Neural cell (in vitro differentiated cells): ENCODE data around the gene CNGA3. TPM values are rescaled to one million over a fixed set of nuclear protein-coding genes. Genes with fewer than 3 reads are reported as not detected.

ENCODE experiments used
- H2AFZ ChIP-seq: fragments of 200-600, 300-800 bp; sonication (generic), shearing (Covaris generic); 2 replicates; pipeline ENCODE4 v1.6.0; 2014; ENCODE audit warnings: low read depth, mild to moderate bottlenecking, antibody characterized with exemption, low read length, moderate library complexity
- H3F3A ChIP-seq: fragments of 200-600 bp; shearing (Covaris generic); 2 replicates; pipeline ENCODE4 v1.6.1; 2016; ENCODE audit warnings: mild to moderate bottlenecking, moderate library complexity, mixed read lengths, antibody characterized with exemption, low read length; ENCODE audit not compliant: insufficient read depth, poor library complexity, severe bottlenecking
- H3K27ac ChIP-seq: fragments of 200-600, 300-800 bp; sonication (generic), shearing (Covaris generic); 2 replicates; pipeline ENCODE4 v1.5.1; 2014; ENCODE audit warnings: mild to moderate bottlenecking, low read length, moderate library complexity
- H3K27me3 ChIP-seq: fragments of 300-800, 200-600 bp; sonication (generic), shearing (Covaris generic); 2 replicates; pipeline ENCODE4 v1.6.0; 2014; ENCODE audit warnings: mild to moderate bottlenecking, low read depth, low read length, moderate library complexity; ENCODE audit not compliant: insufficient read depth
- H3K36me3 ChIP-seq: fragments of 300-800, 200-600 bp; sonication (generic), shearing (Covaris generic); 2 replicates; pipeline ENCODE4 v1.5.1; 2014; ENCODE audit warnings: mild to moderate bottlenecking, antibody characterized with exemption, low read length, moderate library complexity; ENCODE audit not compliant: insufficient read depth
- H3K4me2 ChIP-seq: fragments of 300-800, 200-600 bp; sonication (generic), shearing (Covaris generic); 2 replicates; pipeline ENCODE4 v1.6.0; 2014; ENCODE audit warnings: mild to moderate bottlenecking, low read length
- H3K4me3 ChIP-seq: fragments of 300-800, 200-600 bp; sonication (generic), shearing (Covaris generic); 2 replicates; pipeline ENCODE4 v1.5.1; 2014; ENCODE audit warnings: mild to moderate bottlenecking, low read length, moderate library complexity
- H3K79me2 ChIP-seq: fragments of 200-600 bp; shearing (Covaris generic); replicated peaks from 2 replicates; pipeline ENCODE4 v1.6.0; 2014; ENCODE audit warnings: mild to moderate bottlenecking, low read length, moderate library complexity; ENCODE audit not compliant: insufficient read depth
- H3K9ac ChIP-seq: fragments of 300-800, 200-600 bp; sonication (generic), shearing (Covaris generic); 2 replicates; pipeline ENCODE4 v1.6.1; 2016; ENCODE audit warnings: mild to moderate bottlenecking, low read length, mixed read lengths
- H3K9me2 ChIP-seq: fragments of 200-600 bp; shearing (Covaris generic); 2 replicates; pipeline ENCODE4 v1.6.1; 2016; ENCODE audit warnings: mild to moderate bottlenecking, low read length, mixed read lengths; ENCODE audit not compliant: insufficient read depth
- H3K9me3 ChIP-seq: fragments of 200-600, 300-800 bp; sonication (generic), shearing (Covaris generic); 2 replicates; pipeline ENCODE4 v1.6.1; 2016; ENCODE audit warnings: mild to moderate bottlenecking, mixed run types, low read length, moderate library complexity, mixed read lengths
- H4K20me1 ChIP-seq: fragments of 200-600 bp; shearing (Covaris generic); 2 replicates; pipeline ENCODE4 v1.6.1; 2016; ENCODE audit warnings: mild to moderate bottlenecking, mixed run types; ENCODE audit not compliant: insufficient read depth
- EP300 ChIP-seq: fragments of 450-650 bp; conservative IDR thresholded peaks from 2 replicates; pipeline ENCODE4 v1.6.1; 2014; ENCODE audit warnings: antibody characterized with exemption, mild to moderate bottlenecking, moderate library complexity; ENCODE audit not compliant: poor library complexity, severe bottlenecking
- EZH2 ChIP-seq: fragments of 200-600, 300-800 bp; shearing (Covaris generic), sonication (generic); IDR thresholded peaks from 2 replicates; pipeline ENCODE4 v1.6.1; 2014; ENCODE audit warnings: antibody characterized with exemption, low read length, borderline replicate concordance, mild to moderate bottlenecking; ENCODE audit not compliant: insufficient read depth, poor library complexity, severe bottlenecking
- MXI1 ChIP-seq: fragments of 450-650 bp; conservative IDR thresholded peaks from 2 replicates; pipeline ENCODE4 v1.6.1; 2014; ENCODE audit warnings: antibody characterized with exemption, mild to moderate bottlenecking; ENCODE audit not compliant: poor library complexity, severe bottlenecking
- POLR2AphosphoS5 ChIP-seq: IDR thresholded peaks from 2 replicates; pipeline ENCODE4 v1.6.1; 2012
- RAD21 ChIP-seq: fragments of 450-650 bp; conservative IDR thresholded peaks from 2 replicates; pipeline ENCODE4 v1.6.1; 2014; ENCODE audit warnings: antibody characterized with exemption, mild to moderate bottlenecking, moderate library complexity
- REST ChIP-seq: IDR thresholded peaks from 2 replicates; pipeline ENCODE4 v1.6.1; 2012; ENCODE audit warnings: borderline replicate concordance
- SMC3 ChIP-seq: fragments of 450-650 bp; conservative IDR thresholded peaks from 2 replicates; pipeline ENCODE4 v1.6.1; 2014; ENCODE audit warnings: antibody characterized with exemption, mild to moderate bottlenecking, moderate library complexity; ENCODE audit not compliant: poor library complexity
- TAF1 ChIP-seq: IDR thresholded peaks from 2 replicates; pipeline ENCODE4 v1.6.1; 2012; ENCODE audit warnings: low read depth
- polyA plus RNA-seq: library from polyadenylated mRNA; depleted of rRNA; stranded (reverse); fragments of >200 nt; gene quantifications from 2 replicates; pipeline ENCODE4 v1.2.3, GENCODE V29; 2014
- TF ChIP-seq, protein P1 (sequence below): fragments of 450-650 bp; IDR thresholded peaks from 2 replicates; pipeline ENCODE4 v1.5.1; 2014; ENCODE audit warnings: antibody characterized with exemption, mild to moderate bottlenecking, moderate library complexity; ENCODE audit not compliant: poor library complexity, severe bottlenecking

Gene CNGA3
- polyA plus RNA-seq, 1 donor from 2014 or later = 0.64 TPM

GRCh38 chr2:98390571-98391476, 44.6 kb downstream of the CNGA3 start:
- Histone ChIP-seq H3K9ac (no peak overlapping the region), H3K4me2 (no peak overlapping the region), H3K9me3 (no peaks in the 10 kb centered on the region), H3K27ac (no peak overlapping the region), H3K27me3 (no peaks in the 10 kb centered on the region), H3K36me3 (no peaks in the 10 kb centered on the region), H4K20me1 (no peaks in the 10 kb centered on the region), H3K4me3 (no peak overlapping the region), H2AFZ (no peak overlapping the region), H3K9me2 (no peaks in the 10 kb centered on the region), H3F3A (no peaks in the 10 kb centered on the region), H3K79me2 (no peaks in the 10 kb centered on the region)
- TF ChIP-seq TAF1 (no peak), POLR2AphosphoS5 (no peak), REST (no peak), SMC3 (no peak), RAD21 (no peak), EP300 (no peak), MXI1 (no peak), EZH2 (no peak)
- TF ChIP-seq, protein P1, sequence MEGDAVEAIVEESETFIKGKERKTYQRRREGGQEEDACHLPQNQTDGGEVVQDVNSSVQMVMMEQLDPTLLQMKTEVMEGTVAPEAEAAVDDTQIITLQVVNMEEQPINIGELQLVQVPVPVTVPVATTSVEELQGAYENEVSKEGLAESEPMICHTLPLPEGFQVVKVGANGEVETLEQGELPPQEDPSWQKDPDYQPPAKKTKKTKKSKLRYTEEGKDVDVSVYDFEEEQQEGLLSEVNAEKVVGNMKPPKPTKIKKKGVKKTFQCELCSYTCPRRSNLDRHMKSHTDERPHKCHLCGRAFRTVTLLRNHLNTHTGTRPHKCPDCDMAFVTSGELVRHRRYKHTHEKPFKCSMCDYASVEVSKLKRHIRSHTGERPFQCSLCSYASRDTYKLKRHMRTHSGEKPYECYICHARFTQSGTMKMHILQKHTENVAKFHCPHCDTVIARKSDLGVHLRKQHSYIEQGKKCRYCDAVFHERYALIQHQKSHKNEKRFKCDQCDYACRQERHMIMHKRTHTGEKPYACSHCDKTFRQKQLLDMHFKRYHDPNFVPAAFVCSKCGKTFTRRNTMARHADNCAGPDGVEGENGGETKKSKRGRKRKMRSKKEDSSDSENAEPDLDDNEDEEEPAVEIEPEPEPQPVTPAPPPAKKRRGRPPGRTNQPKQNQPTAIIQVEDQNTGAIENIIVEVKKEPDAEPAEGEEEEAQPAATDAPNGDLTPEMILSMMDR = no peak

DNA sequence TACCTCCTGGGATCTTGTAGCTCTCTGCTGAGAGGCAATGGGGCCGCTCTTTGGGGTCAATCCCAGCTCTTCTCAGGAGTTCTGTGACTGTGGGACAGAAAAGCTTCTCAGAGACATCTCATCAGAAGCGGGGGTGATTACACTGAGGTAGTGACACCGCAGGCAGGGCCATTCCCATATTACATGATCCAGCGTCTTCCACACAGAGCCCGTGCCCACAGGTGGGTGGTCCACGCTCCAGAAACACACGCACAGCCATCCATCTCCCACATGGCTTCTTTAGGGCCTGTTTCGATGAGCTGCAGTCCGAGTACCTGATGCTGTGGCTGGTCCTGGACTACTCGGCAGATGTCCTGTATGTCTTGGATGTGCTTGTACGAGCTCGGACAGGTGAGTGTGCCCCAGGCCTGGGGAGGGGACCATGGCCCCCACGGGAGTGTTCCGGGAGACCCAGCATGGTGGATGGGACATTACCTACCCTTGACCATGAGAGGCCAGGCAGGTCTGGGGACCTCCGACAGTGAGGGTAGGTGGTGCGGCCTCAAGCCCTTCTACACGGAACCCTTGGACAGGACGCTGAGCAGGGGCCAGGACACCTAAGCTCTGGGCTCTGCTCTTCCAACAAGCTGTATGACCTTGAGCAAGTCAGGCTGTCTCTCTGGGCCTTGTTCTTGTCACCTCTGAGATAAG, 45.5 kb downstream of the CNGA3 start:
- H3K79me2 ChIP-seq = no peaks in the 10 kb centered on the region
- no peaks in the 10 kb centered on the region for H3F3A ChIP-seq
- H3K9ac ChIP-seq = no peak overlapping the region
- H3K4me2 ChIP-seq = no peak overlapping the region
- H3K27ac ChIP-seq = no peak overlapping the region
- no peaks in the 10 kb centered on the region for H3K27me3 ChIP-seq
- no peak overlapping the region for H3K4me3 ChIP-seq
- no peaks in the 10 kb centered on the region for H3K36me3 ChIP-seq
- TF ChIP-seq SMC3 = no peak
- TF ChIP-seq, protein P1 = no peak
- no peak for TF ChIP-seq TAF1
- no peak for TF ChIP-seq EP300
- no peak for TF ChIP-seq MXI1
- no peak for TF ChIP-seq REST
- H3K9me3 ChIP-seq = no peaks in the 10 kb centered on the region
- H3K9me2 ChIP-seq = no peaks in the 10 kb centered on the region
- H2AFZ ChIP-seq = no peak overlapping the region
- no peaks in the 10 kb centered on the region for H4K20me1 ChIP-seq
